K562 (cell line): Measurements from ENCODE around the gene NAT14.

ENCODE experiments used
- FOXM1 ChIP-seq, 2 experiments: fragments of 450-650 bp in 1 of 2; sonication (generic) in 1 of 2; formaldehyde crosslinking in 1 of 2; IDR thresholded peaks; 2 replicates each; pipeline versions ENCODE4 v1.6.1 to v1.9.0; 2017 to 2022; ENCODE audit warnings: low read depth in 2 of 2, mild to moderate bottlenecking in 2 of 2, missing genetic modification reagents in 1 of 2, moderate library complexity in 1 of 2
- NFIX ChIP-seq: fragments of 250-450 bp; sonication (Bioruptor Pico); IDR thresholded peaks from 2 replicates; pipeline ENCODE4 v1.4.0; 2020; ENCODE audit warnings: low read depth, mild to moderate bottlenecking, moderate library complexity
- SETDB1 ChIP-seq: IDR thresholded peaks from one replicate; pipeline ENCODE4 v1.6.1; 2012; ENCODE audit warnings: low read length, control low read depth, inconsistent platforms
- ZNF232 ChIP-seq: sonication (generic); formaldehyde crosslinking; IDR thresholded peaks from 2 replicates; pipeline ENCODE4 v1.8.0; 2022; ENCODE audit warnings: mild to moderate bottlenecking, missing genetic modification reagents
- TF ChIP-seq, protein P1 (sequence below), 3 experiments: IDR thresholded peaks in 2 of 3; conservative IDR thresholded peaks in 1 of 3; 2 replicates each; pipeline ENCODE4 v1.5.1; 2011 to 2012; ENCODE audit warnings: low read length in 3 of 3, mild to moderate bottlenecking in 3 of 3, control low read depth in 2 of 3, improper control_type of control experiment in 1 of 3, inconsistent platforms in 1 of 3, low read depth in 1 of 3, mixed read lengths in 1 of 3, moderate library complexity in 1 of 3; ENCODE audit not compliant: insufficient read depth in 2 of 3
- TF ChIP-seq, protein P2 (sequence below), 2 experiments: fragments of 450-650 bp; formaldehyde crosslinking in 1 of 2; IDR thresholded peaks; 2 replicates each; pipeline versions ENCODE4 v1.4.0 to v1.6.1; 2014 to 2020; ENCODE audit warnings: mild to moderate bottlenecking in 2 of 2, borderline replicate concordance in 1 of 2, low read depth in 1 of 2
- TF ChIP-seq, protein P3 (sequence below): fragments of 450-650 bp; formaldehyde crosslinking; IDR thresholded peaks from 2 replicates; pipeline ENCODE4 v1.4.0; 2022; ENCODE audit warnings: mild to moderate bottlenecking, moderate library complexity
- TF ChIP-seq, protein P4 (sequence below): sonication (generic); formaldehyde crosslinking; IDR thresholded peaks from 2 replicates; pipeline ENCODE4 v1.8.0; 2022; ENCODE audit warnings: mild to moderate bottlenecking, low read depth, missing genetic modification reagents

DNA sequence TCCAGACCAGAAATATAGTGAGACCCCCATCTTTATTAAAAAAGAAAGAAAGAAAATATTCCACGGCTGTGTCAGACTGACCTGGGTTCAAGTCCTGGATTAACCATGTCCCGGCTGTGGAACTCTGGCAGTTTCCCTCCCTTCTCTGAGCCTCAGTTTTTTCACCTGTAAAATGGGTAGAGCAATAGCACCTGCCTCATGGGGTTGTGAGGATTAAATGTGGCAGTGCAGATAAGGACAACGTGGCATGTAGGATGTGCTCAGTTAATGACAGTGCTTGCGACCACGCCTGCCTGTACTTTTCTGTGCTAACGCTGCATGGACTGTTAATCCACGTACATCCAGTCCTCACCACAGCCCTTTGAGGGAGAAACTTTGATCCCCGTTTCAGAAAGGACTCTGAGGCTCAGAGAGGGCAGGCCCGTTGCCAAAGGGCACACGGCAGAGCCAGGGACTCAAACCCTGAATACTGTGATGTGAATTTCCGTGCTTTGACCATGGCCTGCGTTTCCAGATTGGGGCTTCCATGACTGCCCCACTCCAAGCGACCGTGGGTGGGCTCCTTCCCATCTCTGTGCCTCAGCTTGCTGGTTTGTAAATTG, 35.8 kb downstream of the NAT14 start:
- TF ChIP-seq, protein P1, sequence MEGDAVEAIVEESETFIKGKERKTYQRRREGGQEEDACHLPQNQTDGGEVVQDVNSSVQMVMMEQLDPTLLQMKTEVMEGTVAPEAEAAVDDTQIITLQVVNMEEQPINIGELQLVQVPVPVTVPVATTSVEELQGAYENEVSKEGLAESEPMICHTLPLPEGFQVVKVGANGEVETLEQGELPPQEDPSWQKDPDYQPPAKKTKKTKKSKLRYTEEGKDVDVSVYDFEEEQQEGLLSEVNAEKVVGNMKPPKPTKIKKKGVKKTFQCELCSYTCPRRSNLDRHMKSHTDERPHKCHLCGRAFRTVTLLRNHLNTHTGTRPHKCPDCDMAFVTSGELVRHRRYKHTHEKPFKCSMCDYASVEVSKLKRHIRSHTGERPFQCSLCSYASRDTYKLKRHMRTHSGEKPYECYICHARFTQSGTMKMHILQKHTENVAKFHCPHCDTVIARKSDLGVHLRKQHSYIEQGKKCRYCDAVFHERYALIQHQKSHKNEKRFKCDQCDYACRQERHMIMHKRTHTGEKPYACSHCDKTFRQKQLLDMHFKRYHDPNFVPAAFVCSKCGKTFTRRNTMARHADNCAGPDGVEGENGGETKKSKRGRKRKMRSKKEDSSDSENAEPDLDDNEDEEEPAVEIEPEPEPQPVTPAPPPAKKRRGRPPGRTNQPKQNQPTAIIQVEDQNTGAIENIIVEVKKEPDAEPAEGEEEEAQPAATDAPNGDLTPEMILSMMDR (IDR thresholded peaks at IDR 0.05 in 2 of 3, conservative IDR thresholded peaks at IDR 0.05 in 1 of 3; ENCODE audit: insufficient read depth in 2 of 3, low read depth in 1 of 3, low read length in 3 of 3) = no peak
- TF ChIP-seq, protein P2, sequence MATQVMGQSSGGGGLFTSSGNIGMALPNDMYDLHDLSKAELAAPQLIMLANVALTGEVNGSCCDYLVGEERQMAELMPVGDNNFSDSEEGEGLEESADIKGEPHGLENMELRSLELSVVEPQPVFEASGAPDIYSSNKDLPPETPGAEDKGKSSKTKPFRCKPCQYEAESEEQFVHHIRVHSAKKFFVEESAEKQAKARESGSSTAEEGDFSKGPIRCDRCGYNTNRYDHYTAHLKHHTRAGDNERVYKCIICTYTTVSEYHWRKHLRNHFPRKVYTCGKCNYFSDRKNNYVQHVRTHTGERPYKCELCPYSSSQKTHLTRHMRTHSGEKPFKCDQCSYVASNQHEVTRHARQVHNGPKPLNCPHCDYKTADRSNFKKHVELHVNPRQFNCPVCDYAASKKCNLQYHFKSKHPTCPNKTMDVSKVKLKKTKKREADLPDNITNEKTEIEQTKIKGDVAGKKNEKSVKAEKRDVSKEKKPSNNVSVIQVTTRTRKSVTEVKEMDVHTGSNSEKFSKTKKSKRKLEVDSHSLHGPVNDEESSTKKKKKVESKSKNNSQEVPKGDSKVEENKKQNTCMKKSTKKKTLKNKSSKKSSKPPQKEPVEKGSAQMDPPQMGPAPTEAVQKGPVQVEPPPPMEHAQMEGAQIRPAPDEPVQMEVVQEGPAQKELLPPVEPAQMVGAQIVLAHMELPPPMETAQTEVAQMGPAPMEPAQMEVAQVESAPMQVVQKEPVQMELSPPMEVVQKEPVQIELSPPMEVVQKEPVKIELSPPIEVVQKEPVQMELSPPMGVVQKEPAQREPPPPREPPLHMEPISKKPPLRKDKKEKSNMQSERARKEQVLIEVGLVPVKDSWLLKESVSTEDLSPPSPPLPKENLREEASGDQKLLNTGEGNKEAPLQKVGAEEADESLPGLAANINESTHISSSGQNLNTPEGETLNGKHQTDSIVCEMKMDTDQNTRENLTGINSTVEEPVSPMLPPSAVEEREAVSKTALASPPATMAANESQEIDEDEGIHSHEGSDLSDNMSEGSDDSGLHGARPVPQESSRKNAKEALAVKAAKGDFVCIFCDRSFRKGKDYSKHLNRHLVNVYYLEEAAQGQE (IDR thresholded peaks at IDR 0.05; ENCODE audit: borderline replicate concordance) = no peak
- TF ChIP-seq, protein P2 (CRISPR knock-in tag; IDR thresholded peaks at IDR 0.05; ENCODE audit: low read depth) = no peak
- TF ChIP-seq, protein P3, sequence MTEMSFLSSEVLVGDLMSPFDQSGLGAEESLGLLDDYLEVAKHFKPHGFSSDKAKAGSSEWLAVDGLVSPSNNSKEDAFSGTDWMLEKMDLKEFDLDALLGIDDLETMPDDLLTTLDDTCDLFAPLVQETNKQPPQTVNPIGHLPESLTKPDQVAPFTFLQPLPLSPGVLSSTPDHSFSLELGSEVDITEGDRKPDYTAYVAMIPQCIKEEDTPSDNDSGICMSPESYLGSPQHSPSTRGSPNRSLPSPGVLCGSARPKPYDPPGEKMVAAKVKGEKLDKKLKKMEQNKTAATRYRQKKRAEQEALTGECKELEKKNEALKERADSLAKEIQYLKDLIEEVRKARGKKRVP (CRISPR knock-in tag) = no peak
- TF ChIP-seq FOXM1 (IDR thresholded peaks at IDR 0.05; ENCODE audit: low read depth) = no peak
- no peak for TF ChIP-seq FOXM1 (CRISPR knock-in tag; IDR thresholded peaks at IDR 0.05; ENCODE audit: low read depth)
- TF ChIP-seq NFIX (CRISPR knock-in tag) = no peak
- no peak for TF ChIP-seq ZNF232 (CRISPR knock-in tag)
- TF ChIP-seq SETDB1 = no peak
- TF ChIP-seq, protein P4, sequence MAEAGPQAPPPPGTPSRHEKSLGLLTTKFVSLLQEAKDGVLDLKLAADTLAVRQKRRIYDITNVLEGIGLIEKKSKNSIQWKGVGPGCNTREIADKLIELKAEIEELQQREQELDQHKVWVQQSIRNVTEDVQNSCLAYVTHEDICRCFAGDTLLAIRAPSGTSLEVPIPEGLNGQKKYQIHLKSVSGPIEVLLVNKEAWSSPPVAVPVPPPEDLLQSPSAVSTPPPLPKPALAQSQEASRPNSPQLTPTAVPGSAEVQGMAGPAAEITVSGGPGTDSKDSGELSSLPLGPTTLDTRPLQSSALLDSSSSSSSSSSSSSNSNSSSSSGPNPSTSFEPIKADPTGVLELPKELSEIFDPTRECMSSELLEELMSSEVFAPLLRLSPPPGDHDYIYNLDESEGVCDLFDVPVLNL = no peak
